Measurements from ENCODE around the gene MAP3K21.

DNA sequence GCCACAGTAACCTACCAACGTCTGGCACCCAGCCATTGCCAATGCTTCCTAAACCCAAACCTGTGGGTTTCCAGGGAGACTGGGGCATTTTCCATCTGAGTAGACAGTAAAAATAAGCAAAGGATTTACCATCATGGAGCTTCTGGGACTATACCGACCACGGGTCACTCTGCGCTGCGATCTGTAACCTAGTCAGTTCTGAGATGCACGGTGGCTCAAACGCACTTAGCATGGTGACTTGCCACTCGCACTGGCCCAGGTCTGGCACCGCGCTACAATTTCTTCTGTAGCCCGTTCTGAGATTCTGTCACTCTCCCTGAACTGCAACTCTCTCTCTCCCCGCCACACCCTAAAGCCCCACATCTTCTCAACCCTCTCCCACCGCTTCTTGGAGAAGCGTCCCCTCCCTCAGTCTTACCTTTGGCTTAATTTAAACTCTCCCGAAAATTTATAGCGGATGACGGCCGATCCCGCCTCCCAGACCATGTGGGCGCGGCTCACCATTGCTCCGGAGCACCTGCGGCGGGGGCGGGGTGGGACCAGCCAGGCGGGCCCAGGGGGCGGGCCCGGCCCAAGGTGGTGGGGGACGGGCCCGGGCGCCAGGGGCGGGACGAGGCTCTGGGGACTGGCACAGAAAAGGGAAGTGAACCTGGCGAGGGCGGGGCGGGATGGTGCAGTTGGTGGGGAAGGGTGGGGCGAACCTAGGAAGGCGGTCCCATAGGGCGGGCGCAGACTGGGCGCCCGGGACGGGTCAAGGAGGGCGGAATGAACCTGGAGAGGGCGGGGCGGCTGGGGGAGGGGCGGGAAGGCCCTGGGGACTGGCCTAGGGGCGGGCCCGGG lies 493 bp upstream of the MAP3K21 start:
- TF ChIP-seq OSR1 (CRISPR knock-in tag; IDR thresholded peaks at IDR 0.05) (no peak), ZFP30 (CRISPR knock-in tag; IDR thresholded peaks at IDR 0.05) (no peak), CREB5 (CRISPR knock-in tag; IDR thresholded peaks at IDR 0.05; ENCODE audit: low read depth) (no peak), ZNF70 (CRISPR knock-in tag; IDR thresholded peaks at IDR 0.05) (no peak)
- TF ChIP-seq, protein P1, sequence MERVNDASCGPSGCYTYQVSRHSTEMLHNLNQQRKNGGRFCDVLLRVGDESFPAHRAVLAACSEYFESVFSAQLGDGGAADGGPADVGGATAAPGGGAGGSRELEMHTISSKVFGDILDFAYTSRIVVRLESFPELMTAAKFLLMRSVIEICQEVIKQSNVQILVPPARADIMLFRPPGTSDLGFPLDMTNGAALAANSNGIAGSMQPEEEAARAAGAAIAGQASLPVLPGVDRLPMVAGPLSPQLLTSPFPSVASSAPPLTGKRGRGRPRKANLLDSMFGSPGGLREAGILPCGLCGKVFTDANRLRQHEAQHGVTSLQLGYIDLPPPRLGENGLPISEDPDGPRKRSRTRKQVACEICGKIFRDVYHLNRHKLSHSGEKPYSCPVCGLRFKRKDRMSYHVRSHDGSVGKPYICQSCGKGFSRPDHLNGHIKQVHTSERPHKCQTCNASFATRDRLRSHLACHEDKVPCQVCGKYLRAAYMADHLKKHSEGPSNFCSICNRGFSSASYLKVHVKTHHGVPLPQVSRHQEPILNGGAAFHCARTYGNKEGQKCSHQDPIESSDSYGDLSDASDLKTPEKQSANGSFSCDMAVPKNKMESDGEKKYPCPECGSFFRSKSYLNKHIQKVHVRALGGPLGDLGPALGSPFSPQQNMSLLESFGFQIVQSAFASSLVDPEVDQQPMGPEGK (CRISPR knock-in tag; IDR thresholded peaks at IDR 0.05; ENCODE audit: borderline replicate concordance) = no peak

Data from SK-N-SH treated with all-trans-retinoic acid at 6 μM for 48 hours (cell line).